ENCODE data around the gene AAK1.

DNA sequence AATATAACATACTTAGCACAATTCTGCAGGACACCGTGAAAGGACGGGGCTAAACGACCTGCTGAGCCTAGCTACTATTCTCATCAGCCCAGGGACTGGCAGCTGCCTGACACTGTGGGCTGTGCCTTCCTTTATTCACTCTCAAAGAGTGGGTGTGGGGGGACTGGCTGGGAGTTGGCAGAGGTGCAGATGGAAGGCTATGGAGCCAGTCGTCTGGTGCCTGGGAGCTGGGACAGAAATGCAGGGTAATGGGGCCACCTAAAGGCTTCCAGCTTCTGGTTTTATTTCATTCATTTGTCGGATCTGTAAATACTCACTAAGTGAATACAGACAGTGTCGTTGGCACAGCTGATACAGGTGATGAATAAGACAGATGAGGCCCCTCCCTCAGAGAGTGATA, 150.3 kb downstream of the AAK1 start:
- TF ChIP-seq, protein P1, sequence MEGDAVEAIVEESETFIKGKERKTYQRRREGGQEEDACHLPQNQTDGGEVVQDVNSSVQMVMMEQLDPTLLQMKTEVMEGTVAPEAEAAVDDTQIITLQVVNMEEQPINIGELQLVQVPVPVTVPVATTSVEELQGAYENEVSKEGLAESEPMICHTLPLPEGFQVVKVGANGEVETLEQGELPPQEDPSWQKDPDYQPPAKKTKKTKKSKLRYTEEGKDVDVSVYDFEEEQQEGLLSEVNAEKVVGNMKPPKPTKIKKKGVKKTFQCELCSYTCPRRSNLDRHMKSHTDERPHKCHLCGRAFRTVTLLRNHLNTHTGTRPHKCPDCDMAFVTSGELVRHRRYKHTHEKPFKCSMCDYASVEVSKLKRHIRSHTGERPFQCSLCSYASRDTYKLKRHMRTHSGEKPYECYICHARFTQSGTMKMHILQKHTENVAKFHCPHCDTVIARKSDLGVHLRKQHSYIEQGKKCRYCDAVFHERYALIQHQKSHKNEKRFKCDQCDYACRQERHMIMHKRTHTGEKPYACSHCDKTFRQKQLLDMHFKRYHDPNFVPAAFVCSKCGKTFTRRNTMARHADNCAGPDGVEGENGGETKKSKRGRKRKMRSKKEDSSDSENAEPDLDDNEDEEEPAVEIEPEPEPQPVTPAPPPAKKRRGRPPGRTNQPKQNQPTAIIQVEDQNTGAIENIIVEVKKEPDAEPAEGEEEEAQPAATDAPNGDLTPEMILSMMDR (IDR thresholded peaks at IDR 0.05), result no peak
- TF ChIP-seq POLR2A (IDR thresholded peaks at IDR 0.05), result no peak
